ENCODE results near the gene SFI1.
A peak's percentile ranks its signal among the peaks of the same experiment; 100 is the strongest.

The SFI1 gene

GRCh38 chr22:31619611-31620300 lies 123.4 kb downstream of the SFI1 start:
- ChIA-PET POLR2A (ENCODE audit: low non-redundant PET) (interaction anchor here (0.6 kb wide), 1 partner anchor 155 kb away, joined by 3 read pairs; no protein-coding TSS in a partner anchor), CTCF (interaction anchor here (1.2 kb wide), 1 partner anchor 14 kb away, joined by 3 read pairs; no protein-coding TSS in a partner anchor)
- DNase-seq (ENCODE audit: low spot score) = no peak

DNA sequence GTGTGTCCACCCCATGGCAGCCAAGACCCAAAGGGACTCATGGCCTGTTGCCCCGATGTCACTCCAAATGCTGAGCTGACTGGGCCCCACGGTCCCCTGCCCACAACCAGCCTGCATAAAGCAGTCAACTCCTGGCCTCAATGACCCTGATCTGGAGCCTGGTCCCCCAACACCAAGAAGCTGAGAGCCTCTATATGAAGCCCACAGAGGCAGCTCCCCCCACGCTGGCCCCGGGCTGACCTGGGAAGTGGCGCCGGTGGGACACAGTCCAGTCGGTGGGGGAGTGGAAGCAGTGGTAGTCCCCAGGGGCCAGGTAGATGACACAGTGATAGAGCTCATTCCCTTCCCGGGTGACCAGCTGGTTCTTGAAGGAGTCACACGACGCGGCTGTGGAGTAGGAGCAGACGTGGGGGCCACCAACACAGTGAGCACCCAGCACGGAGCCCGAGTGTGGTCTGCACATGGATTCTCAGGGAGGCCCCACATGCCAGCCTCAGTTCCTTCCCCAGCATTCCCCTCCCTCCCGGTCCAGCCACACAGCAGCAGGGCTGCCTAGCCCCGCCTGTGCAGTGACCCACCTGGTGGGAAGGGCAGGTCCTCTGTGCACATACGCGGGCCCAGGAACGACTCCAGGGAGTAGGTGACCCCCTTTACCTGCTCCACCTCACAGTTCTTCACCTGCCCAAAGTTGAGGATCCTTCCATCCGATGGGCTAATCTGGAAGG lies 124.6 kb downstream of the SFI1 start:
- ChIA-PET POLR2A (ENCODE audit: low non-redundant PET) (no interaction called here), CTCF (interaction anchor here (1.2 kb wide), 1 partner anchor 13 kb away, joined by 3 read pairs; no protein-coding TSS in a partner anchor)
- peak overlapping the region; percentile 59 for H3K27ac ChIP-seq
- TF ChIP-seq CTCF (conservative IDR thresholded peaks at IDR 0.05; ENCODE audit: low read depth) = no peak
- DNase-seq (ENCODE audit: low spot score) = no peak

More at GRCh38 chr22:31619611-31620300, 123.4 kb downstream of the SFI1 start:
- H3K27ac ChIP-seq = peak overlapping the region; percentile 59
- TF ChIP-seq CTCF (conservative IDR thresholded peaks at IDR 0.05; ENCODE audit: low read depth) = no peak

DNA sequence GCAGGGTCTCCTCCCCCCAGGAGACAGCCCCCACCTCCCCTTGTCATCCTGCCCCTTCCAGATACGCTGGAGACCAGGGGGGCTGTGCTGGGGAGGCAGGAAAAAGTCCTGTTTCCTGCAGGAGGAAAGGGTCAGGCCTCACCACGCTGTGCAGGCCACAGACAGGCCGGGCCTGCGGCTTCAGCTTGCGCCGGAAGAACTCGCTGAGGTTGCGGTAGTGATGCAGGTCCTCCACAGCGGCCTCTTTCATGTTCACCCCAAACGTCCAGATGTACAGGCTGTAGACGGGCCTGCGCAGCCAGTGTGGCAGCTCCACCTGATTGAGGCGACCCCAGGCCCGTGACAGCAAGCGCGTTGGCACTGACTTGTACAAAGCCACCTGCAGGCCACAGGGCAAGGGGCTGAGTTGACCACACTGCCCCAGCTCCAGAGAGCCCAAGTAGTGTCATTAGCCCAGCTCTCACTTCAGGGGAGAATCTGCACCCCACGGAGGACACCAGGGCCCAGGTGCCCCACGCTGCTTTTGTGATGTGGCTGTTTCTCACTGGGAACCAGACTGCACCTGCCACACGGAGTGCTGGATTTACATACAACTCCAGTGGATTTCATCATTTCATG lies 125.3 kb downstream of the SFI1 start:
- DNase-seq (ENCODE audit: low spot score) = no peak
- CTCF ChIA-PET = no interaction called here
- H3K27ac ChIP-seq = peak overlapping the region; percentile 59
- POLR2A ChIA-PET (ENCODE audit: low non-redundant PET) = no interaction called here
- TF ChIP-seq CTCF (conservative IDR thresholded peaks at IDR 0.05; ENCODE audit: low read depth) = no peak

GRCh38 chr22:31622980-31623379 lies 126.6 kb downstream of the SFI1 start:
- ChIA-PET CTCF (no interaction called here), POLR2A (ENCODE audit: low non-redundant PET) (no interaction called here)
- no peak for TF ChIP-seq CTCF (conservative IDR thresholded peaks at IDR 0.05; ENCODE audit: low read depth)
- no peak for DNase-seq (ENCODE audit: low spot score)
- peak overlapping the region; percentile 59 for H3K27ac ChIP-seq

- ChIA-PET CTCF (no interaction called here), POLR2A (ENCODE audit: low non-redundant PET) (no interaction called here)
- TF ChIP-seq CTCF (conservative IDR thresholded peaks at IDR 0.05; ENCODE audit: low read depth) = no peak
- DNase-seq (ENCODE audit: low spot score) = no peak
- H3K27ac ChIP-seq = peak overlapping the region; percentile 59
These were observed 127.4 kb downstream of the SFI1 start for GRCh38 chr22:31623592-31624304.

DNA sequence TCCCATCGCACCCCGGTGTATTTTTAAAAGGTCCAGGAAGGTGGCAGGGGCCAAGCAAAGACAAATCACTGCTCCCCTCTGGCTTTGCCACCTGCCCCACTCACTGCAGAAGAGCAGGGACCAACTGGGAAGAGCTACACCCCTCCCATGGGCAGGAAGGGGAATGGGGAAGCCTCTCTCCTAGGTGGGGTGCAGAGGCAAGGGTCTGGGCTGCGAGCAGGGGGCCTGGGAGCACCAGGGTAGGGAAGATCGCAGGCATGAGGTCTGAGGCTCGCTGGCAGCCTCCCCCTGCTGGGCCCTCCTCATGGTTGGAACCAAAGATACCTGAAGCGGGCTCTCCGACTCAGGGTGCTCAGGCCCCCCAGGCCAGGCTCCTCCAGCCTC lies 128.9 kb downstream of the SFI1 start:
- peak overlapping the region; percentile 59 for H3K27ac ChIP-seq
- TF ChIP-seq CTCF (conservative IDR thresholded peaks at IDR 0.05; ENCODE audit: low read depth) = no peak
- DNase-seq (ENCODE audit: low spot score) = no peak
- CTCF ChIA-PET = interaction anchor here (0.6 kb wide), 1 partner anchor 52 kb away, joined by 4 read pairs; no protein-coding TSS in a partner anchor
- POLR2A ChIA-PET (ENCODE audit: low non-redundant PET) = no interaction called here

All from RWPE1 (cell line).